Measurements from ENCODE around the gene AGA.

DNA sequence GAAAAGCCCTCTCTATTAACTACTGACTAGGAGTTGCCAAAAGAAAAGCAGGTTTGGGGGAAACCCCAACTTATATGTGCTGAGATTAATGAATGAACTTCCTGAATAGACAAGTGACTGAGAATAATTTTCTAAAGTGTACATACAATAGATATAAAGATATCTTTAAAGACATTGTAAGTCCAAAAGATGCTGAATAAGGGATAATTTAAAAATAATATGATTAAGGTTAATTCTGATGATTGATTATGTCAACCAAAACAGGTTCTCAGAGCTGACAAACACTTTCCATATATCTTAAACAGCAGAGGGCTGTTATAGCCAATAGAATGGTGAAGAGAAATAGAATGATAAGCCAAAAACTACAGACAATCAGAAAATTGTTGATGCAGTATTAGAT, 28.6 kb downstream of the AGA start:
- TF ChIP-seq, protein P1, sequence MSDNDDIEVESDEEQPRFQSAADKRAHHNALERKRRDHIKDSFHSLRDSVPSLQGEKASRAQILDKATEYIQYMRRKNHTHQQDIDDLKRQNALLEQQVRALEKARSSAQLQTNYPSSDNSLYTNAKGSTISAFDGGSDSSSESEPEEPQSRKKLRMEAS (IDR thresholded peaks at IDR 0.05): no peak
- TF ChIP-seq SRF (IDR thresholded peaks at IDR 0.05; ENCODE audit: low read depth, low read length) (no peak), TCF12 (IDR thresholded peaks at IDR 0.05; ENCODE audit: low read depth, low read length) (no peak), MAFK (IDR thresholded peaks at IDR 0.05; ENCODE audit: low read depth, low read length) (no peak), NRF1 (IDR thresholded peaks at IDR 0.05; ENCODE audit: low read depth, low read length) (no peak), POLR2A (IDR thresholded peaks at IDR 0.05; ENCODE audit: control extremely low read depth in 1 of 2, low read depth in 2 of 2, low read length in 2 of 2) (no peak), RFX5 (IDR thresholded peaks at IDR 0.05; ENCODE audit: borderline replicate concordance, low read depth, low read length) (no peak), TEAD4 (IDR thresholded peaks at IDR 0.05; ENCODE audit: low read depth, low read length) (no peak), CEBPB (IDR thresholded peaks at IDR 0.05; ENCODE audit: low read depth, low read length) (no peak), ZNF274 (IDR thresholded peaks at IDR 0.05; ENCODE audit: borderline replicate concordance, extremely low read depth, low read length) (no peak), KDM5A (IDR thresholded peaks at IDR 0.05; ENCODE audit: low read length) (no peak)
- TF ChIP-seq, protein P2, sequence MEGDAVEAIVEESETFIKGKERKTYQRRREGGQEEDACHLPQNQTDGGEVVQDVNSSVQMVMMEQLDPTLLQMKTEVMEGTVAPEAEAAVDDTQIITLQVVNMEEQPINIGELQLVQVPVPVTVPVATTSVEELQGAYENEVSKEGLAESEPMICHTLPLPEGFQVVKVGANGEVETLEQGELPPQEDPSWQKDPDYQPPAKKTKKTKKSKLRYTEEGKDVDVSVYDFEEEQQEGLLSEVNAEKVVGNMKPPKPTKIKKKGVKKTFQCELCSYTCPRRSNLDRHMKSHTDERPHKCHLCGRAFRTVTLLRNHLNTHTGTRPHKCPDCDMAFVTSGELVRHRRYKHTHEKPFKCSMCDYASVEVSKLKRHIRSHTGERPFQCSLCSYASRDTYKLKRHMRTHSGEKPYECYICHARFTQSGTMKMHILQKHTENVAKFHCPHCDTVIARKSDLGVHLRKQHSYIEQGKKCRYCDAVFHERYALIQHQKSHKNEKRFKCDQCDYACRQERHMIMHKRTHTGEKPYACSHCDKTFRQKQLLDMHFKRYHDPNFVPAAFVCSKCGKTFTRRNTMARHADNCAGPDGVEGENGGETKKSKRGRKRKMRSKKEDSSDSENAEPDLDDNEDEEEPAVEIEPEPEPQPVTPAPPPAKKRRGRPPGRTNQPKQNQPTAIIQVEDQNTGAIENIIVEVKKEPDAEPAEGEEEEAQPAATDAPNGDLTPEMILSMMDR (IDR thresholded peaks at IDR 0.05; ENCODE audit: control extremely low read depth in 1 of 3, insufficient read depth in 1 of 3, low read depth in 1 of 3, low read length in 3 of 3): no peak
- TF ChIP-seq, protein P3, sequence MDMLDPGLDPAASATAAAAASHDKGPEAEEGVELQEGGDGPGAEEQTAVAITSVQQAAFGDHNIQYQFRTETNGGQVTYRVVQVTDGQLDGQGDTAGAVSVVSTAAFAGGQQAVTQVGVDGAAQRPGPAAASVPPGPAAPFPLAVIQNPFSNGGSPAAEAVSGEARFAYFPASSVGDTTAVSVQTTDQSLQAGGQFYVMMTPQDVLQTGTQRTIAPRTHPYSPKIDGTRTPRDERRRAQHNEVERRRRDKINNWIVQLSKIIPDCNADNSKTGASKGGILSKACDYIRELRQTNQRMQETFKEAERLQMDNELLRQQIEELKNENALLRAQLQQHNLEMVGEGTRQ (IDR thresholded peaks at IDR 0.05; ENCODE audit: low read length): no peak
- TF ChIP-seq, protein P4, sequence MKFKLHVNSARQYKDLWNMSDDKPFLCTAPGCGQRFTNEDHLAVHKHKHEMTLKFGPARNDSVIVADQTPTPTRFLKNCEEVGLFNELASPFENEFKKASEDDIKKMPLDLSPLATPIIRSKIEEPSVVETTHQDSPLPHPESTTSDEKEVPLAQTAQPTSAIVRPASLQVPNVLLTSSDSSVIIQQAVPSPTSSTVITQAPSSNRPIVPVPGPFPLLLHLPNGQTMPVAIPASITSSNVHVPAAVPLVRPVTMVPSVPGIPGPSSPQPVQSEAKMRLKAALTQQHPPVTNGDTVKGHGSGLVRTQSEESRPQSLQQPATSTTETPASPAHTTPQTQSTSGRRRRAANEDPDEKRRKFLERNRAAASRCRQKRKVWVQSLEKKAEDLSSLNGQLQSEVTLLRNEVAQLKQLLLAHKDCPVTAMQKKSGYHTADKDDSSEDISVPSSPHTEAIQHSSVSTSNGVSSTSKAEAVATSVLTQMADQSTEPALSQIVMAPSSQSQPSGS (IDR thresholded peaks at IDR 0.05; ENCODE audit: low read length): no peak
